ENCODE data around the gene FBP2.

FBP2 gene

GRCh38 chr9:94528886-94529285 lies 64.7 kb downstream of the FBP2 start:
- TF ChIP-seq CTCF (IDR thresholded peaks at IDR 0.05): no peak

DNA sequence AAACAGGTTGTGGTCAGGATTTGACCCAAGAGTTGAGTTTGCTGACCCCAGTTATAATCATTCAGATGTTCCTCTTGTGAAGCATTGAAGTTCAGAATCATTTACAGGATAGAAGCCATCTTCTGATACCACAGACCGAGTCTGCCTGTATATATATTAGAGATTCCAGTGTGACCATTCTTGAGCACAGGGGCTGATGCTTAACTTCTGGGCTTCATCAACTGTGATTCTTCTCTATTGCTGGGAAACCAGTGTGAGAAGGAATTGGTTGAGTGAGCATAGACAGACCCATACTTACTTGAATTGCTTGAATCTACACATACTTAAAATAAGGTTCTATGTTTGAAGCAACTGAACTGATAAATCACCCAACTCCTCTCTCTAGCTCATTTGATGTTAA lies 66.7 kb downstream of the FBP2 start:
- no peak for TF ChIP-seq CTCF (IDR thresholded peaks at IDR 0.05)

DNA sequence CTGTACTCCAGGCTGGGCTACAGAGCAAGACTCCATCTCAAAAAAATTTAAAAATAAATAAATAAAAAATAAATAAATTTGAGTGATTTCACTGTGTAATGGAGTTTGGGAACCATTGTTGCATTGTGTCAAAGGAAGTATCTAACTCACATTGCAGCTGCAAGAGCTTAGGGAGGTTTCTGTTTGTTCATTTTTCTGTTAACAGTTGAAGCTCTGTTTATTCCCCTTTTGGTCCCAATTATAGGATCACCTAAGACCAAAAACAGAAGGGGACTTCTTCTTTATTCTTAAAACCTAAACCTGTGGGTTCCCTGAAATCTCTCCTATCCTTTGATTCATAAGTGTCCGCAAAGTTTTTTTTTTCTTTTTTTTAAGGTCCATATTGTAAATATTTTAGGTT lies 67.4 kb downstream of the FBP2 start:
- TF ChIP-seq CTCF (IDR thresholded peaks at IDR 0.05): no peak

DNA sequence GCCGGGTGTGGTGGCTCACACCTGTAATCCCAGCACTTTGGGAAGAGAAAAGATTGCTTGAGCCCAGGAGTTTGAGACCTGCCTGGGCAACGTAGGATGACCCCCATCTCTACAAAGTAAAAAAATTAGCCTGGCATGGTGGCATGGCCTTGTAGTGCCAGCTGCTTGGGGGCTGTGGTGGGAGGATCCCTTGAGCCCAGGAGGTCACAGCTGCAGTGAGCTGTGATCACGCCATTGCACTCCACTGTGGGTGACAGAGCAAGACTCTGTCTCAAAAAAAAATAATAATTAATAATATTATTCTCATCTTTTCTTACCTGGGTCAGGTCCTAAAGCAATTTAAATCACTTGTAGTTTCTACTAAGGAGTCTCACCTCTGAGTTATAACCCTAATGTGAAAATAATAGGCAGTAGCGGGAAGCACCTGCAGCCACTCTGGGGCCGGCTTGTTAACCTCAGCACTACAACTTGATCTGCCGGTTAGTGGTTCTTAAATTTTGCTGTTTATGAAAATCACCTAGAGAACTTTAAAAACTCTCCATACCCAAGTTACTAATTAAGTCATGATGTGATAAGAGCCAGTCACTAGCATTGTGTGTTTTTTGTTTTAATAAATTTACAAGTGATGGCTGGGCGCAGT lies 68.1 kb downstream of the FBP2 start:
- no peak for TF ChIP-seq CTCF (IDR thresholded peaks at IDR 0.05)

DNA sequence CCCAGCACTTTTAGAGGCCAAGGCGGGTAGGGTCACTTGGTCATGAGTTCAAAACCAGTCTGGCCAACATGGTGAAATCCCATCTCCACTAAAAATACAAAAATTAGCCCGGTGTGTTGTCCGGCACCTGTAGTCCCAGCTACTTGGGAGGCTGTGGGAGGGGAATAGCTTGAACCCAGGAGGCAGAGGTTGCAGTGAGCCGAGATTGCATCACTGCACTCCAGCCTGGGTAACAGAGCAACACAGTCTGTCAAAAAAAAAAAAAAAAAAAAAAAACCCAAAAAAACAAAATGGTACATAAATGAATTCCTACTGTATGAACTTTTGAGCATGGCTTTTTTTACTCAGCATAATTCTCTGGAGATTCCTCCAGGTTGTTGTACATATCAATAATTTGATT lies 76.4 kb downstream of the FBP2 start:
- TF ChIP-seq CTCF (IDR thresholded peaks at IDR 0.05): no peak

DNA sequence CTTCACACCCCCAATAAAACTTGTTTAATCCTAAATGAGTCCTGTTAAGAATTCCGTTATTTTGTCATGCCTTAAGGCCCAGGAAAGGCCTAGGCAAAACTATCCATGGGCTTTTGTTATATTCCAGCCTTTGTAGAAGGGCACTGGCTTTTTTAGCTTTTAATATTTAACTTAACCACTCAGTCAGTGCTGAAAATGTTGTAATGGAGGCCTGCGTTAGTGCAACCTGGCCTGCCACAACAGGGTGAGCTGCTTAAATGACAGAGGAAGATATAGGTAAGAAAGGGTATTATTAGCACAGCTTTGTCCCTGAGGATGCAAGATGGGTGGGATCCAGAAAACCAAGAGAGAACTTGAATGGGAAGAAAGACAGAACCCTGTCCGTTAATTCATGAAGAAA lies 78.9 kb downstream of the FBP2 start:
- TF ChIP-seq CTCF (IDR thresholded peaks at IDR 0.05): no peak

- TF ChIP-seq CTCF (IDR thresholded peaks at IDR 0.05): no peak
Measured at GRCh38 chr9:94511955-94512265, 81.7 kb downstream of the FBP2 start.
